Fibroblast of lung (primary cell): ENCODE data around the gene INHBB. TPM values are rescaled to one million over a fixed set of nuclear protein-coding genes. Genes with fewer than 3 reads are reported as not detected.
"Not testable (repeated sequence)": the region's sequence is repeated elsewhere in the genome, so short reads cannot be mapped to it uniquely, and the experiment has no call there.

Experiments used
- DNase-seq, 2 donors: peaks; one replicate each; pipeline versions ENCODE4 v3.0.0 to v3.0.0-alpha.2; 2010; ENCODE audit warnings: low read depth in 2 of 2
- H2AFZ ChIP-seq: 2 replicates; pipeline ENCODE4 v1.5.1; 2012; ENCODE audit warnings: low read length, control low read depth, inconsistent platforms
- H3K27ac ChIP-seq: 2 replicates; pipeline ENCODE4 v1.5.1; 2011; ENCODE audit warnings: low read length, control low read depth; ENCODE audit not compliant: insufficient read depth
- H3K27me3 ChIP-seq: 2 replicates; pipeline ENCODE4 v1.5.1; 2011; ENCODE audit warnings: mild to moderate bottlenecking, low read length; ENCODE audit not compliant: control insufficient read depth, insufficient read depth
- H3K36me3 ChIP-seq: 2 replicates; pipeline ENCODE4 v1.5.1; 2011; ENCODE audit warnings: low read length; ENCODE audit not compliant: control insufficient read depth, insufficient read depth
- H3K4me1 ChIP-seq: 2 replicates; pipeline ENCODE4 v1.5.1; 2011; ENCODE audit warnings: low read length; ENCODE audit not compliant: control insufficient read depth, insufficient read depth; ENCODE audit errors: extremely low read depth
- H3K4me2 ChIP-seq: 2 replicates; pipeline ENCODE4 v1.5.1; 2011; ENCODE audit warnings: low read length, control low read depth; ENCODE audit not compliant: insufficient read depth; ENCODE audit errors: extremely low read depth
- H3K4me3 ChIP-seq, 4 experiments: fragments of 200-600 bp in 1 of 4; sonication (generic) in 1 of 4; replicated peaks in 1 of 4; 2 replicates each; pipeline ENCODE4 v1.5.1; 2011 to 2016; ENCODE audit warnings: low read length in 4 of 4, low read depth in 3 of 4, mild to moderate bottlenecking in 3 of 4, control low read depth in 2 of 4, inconsistent platforms in 1 of 4, mixed read lengths in 1 of 4; ENCODE audit not compliant: insufficient read depth in 1 of 4; ENCODE audit errors: control extremely low read depth in 1 of 4
- H3K79me2 ChIP-seq: 2 replicates; pipeline ENCODE4 v1.5.1; 2012; ENCODE audit warnings: mild to moderate bottlenecking, low read length, inconsistent platforms; ENCODE audit not compliant: control insufficient read depth, insufficient read depth
- H3K9ac ChIP-seq: 2 replicates; pipeline ENCODE4 v1.5.1; 2011; ENCODE audit warnings: mild to moderate bottlenecking, low read length, control low read depth; ENCODE audit not compliant: insufficient read depth
- H3K9me3 ChIP-seq: 2 replicates; pipeline ENCODE4 v1.5.1; 2012; ENCODE audit warnings: low read depth, low read length; ENCODE audit not compliant: control insufficient read depth, insufficient read depth
- H4K20me1 ChIP-seq: 2 replicates; pipeline ENCODE4 v1.5.1; 2011; ENCODE audit warnings: low read length; ENCODE audit not compliant: control insufficient read depth, insufficient read depth; ENCODE audit errors: extremely low read depth
- EZH2 ChIP-seq: IDR thresholded peaks from 2 replicates; pipeline ENCODE4 v1.5.1; 2012; ENCODE audit warnings: low read length, control low read depth, mild to moderate bottlenecking; ENCODE audit errors: missing control alignments
- polyA plus RNA-seq, 2 donors: library from polyadenylated mRNA; depleted of rRNA in 1 of 2; stranded (reverse) in 1 of 2; unstranded in 1 of 2; fragments of >200 nt; gene quantifications; 2 replicates each; pipeline ENCODE4 v1.2.1, GENCODE V29; 2011 to 2012; ENCODE audit warnings: missing spikeins in 1 of 2
- total RNA-seq: library from RNA; depleted of rRNA; stranded (reverse); fragments of >200 nt; gene quantifications from 2 replicates; pipeline ENCODE4 v1.2.1, GENCODE V29; 2014
- TF ChIP-seq, protein P1 (sequence below), 2 donors: IDR thresholded peaks in 1 of 2; conservative IDR thresholded peaks in 1 of 2; 1 replicate in 1 of 2; 2 replicates in 1 of 2; pipeline ENCODE4 v1.5.1; 2011 to 2012; ENCODE audit warnings: low read length in 2 of 2, control low read depth in 1 of 2, inconsistent platforms in 1 of 2, low read depth in 1 of 2, mild to moderate bottlenecking in 1 of 2

The INHBB gene
- total and polyA plus RNA-seq, 2 donors (not counting 1 experiment from before 2014, with no cell fraction given): 0.01 TPM; not detected in 1

DNA sequence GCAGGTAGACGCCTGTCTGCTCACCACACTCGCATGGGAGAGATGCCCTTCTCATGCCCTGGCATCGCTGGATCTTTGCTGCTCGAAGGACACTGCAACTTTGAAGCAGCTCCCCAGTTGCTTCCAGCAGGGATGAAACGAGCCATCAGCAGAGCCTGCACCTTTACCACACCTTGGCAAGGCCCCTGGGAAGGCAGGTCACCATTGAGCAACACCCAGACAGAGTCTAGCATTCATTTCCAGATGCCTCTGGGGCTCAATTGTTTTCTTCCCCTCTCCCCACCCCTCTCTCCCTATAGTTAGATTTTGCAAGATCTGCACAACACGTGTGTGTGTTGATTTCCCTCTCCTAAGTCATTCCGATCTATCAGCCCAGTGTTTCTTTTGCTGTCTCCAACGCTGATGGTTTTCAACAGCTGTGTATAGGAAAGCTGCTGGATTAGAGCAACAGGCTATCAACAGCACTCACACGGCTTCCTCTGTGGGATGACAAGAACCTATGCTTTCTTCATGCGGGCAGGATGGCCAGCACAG is 25.6 kb upstream of the INHBB start:
- H3K9ac ChIP-seq: no peak overlapping the region
- H3K4me3 ChIP-seq: no peak overlapping the region
- H3K79me2 ChIP-seq: no peaks in the 10 kb centered on the region
- H3K27me3 ChIP-seq: peaks cover 15% of the 10 kb centered on the region
- no peak overlapping the region for H3K27ac ChIP-seq
- no peak overlapping the region for H2AFZ ChIP-seq
- H3K36me3 ChIP-seq: no peaks in the 10 kb centered on the region
- no peaks in the 10 kb centered on the region for H4K20me1 ChIP-seq
- no peaks in the 10 kb centered on the region for H3K4me1 ChIP-seq
- peak in 1 of 2 donors; percentile 34 for DNase-seq
- no peak overlapping the region for H3K4me2 ChIP-seq
- TF ChIP-seq, protein P1, sequence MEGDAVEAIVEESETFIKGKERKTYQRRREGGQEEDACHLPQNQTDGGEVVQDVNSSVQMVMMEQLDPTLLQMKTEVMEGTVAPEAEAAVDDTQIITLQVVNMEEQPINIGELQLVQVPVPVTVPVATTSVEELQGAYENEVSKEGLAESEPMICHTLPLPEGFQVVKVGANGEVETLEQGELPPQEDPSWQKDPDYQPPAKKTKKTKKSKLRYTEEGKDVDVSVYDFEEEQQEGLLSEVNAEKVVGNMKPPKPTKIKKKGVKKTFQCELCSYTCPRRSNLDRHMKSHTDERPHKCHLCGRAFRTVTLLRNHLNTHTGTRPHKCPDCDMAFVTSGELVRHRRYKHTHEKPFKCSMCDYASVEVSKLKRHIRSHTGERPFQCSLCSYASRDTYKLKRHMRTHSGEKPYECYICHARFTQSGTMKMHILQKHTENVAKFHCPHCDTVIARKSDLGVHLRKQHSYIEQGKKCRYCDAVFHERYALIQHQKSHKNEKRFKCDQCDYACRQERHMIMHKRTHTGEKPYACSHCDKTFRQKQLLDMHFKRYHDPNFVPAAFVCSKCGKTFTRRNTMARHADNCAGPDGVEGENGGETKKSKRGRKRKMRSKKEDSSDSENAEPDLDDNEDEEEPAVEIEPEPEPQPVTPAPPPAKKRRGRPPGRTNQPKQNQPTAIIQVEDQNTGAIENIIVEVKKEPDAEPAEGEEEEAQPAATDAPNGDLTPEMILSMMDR (conservative IDR thresholded peaks at IDR 0.05 in 1 of 2, IDR thresholded peaks at IDR 0.05 in 1 of 2; ENCODE audit: low read depth in 1 of 2, low read length in 2 of 2): no peak
- TF ChIP-seq EZH2: no peak
- H3K9me3 ChIP-seq: no peaks in the 10 kb centered on the region

DNA sequence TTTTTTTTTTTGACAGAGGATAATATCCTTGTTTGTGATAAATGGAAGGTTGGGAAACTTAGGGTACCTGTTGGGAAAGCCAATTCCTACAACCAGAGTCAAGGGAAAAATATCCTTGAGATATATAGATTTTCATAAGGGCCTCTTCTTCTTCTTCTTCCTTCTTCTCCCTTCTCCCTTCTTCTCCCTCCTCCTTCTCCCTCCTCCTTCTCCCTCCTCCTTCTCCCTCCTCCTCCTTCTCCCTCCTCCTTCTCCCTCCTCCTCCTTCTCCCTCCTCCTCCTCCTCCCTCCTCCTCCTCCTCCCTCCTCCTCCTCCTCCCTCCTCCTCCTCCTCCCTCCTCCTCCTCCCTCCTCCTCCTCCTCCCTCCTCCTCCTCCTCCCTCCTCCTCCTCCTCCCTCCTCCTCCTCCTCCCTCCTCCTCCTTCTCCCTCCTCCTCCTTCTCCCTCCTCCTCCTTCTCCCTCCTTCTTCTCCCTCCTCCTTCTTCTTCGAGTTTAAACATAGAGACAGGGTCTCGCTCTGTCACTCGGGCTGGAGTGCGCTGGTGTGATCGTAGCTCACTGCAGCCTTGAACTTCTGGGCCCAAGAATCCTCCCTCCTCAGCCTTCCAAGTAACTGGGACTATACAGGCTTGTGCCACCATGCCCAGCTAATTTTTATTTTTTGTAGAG is 24.9 kb upstream of the INHBB start:
- not testable (repeated sequence) for H3K4me1 ChIP-seq, H3K79me2 ChIP-seq, H3K27ac ChIP-seq, H4K20me1 ChIP-seq, H2AFZ ChIP-seq, DNase-seq, H3K9me3 ChIP-seq, H3K9ac ChIP-seq, H3K4me2 ChIP-seq, H3K4me3 ChIP-seq, H3K36me3 ChIP-seq
- H3K27me3 ChIP-seq: peaks cover 15% of the 10 kb centered on the region

DNA sequence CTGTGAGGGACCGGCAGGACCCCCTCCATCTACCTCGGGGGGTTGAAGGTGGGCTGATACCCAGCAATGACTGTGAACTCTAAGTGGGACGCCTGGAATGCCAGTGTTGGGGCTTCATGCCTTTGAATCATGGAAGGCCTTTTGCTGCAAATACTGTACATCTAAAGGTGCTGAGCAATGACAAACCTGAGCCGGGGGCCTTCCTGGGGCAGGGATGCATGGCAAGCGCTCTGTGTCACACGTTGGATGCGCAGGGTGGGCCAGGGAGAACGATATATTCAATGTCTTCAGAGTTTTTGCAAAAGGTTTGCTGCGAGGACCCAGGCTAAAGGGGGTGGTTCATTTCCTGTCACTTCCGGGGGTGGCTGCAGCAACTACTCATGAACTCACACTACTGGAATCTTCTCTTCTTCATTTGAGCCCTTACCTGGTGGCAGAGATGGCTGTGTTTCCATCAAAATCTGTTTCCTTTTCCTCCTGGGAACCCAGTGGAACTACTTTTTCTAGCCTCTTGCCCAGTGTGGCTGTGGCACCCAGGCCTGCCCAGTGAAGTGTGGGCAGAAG is 24.1 kb upstream of the INHBB start:
- TF ChIP-seq EZH2: no peak
- TF ChIP-seq, protein P1 (conservative IDR thresholded peaks at IDR 0.05 in 1 of 2, IDR thresholded peaks at IDR 0.05 in 1 of 2; ENCODE audit: low read depth in 1 of 2, low read length in 2 of 2): no peak
- H3K79me2 ChIP-seq: no peaks in the 10 kb centered on the region
- no peak for DNase-seq

More for the DNA sequence above, 24.1 kb upstream of the INHBB start:
- H3K4me1 ChIP-seq: no peaks in the 10 kb centered on the region
- H3K27ac ChIP-seq: no peak overlapping the region
- H3K36me3 ChIP-seq: no peaks in the 10 kb centered on the region
- H4K20me1 ChIP-seq: no peaks in the 10 kb centered on the region
- H3K9me3 ChIP-seq: no peaks in the 10 kb centered on the region
- H3K9ac ChIP-seq: no peak overlapping the region
- no peak overlapping the region for H2AFZ ChIP-seq
- no peak overlapping the region for H3K4me3 ChIP-seq
- no peak overlapping the region for H3K4me2 ChIP-seq
- H3K27me3 ChIP-seq: peaks cover 15% of the 10 kb centered on the region
